Fibroblast of gingiva (primary cell): ENCODE data around the gene PLCXD3.

Experiments used
- DNase-seq: peaks from one replicate; pipeline ENCODE4 v3.0.0-alpha.2; 2011; ENCODE audit warnings: low read depth

Gene PLCXD3, protein sequence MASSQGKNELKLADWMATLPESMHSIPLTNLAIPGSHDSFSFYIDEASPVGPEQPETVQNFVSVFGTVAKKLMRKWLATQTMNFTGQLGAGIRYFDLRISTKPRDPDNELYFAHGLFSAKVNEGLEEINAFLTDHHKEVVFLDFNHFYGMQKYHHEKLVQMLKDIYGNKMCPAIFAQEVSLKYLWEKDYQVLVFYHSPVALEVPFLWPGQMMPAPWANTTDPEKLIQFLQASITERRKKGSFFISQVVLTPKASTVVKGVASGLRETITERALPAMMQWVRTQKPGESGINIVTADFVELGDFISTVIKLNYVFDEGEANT

DNA sequence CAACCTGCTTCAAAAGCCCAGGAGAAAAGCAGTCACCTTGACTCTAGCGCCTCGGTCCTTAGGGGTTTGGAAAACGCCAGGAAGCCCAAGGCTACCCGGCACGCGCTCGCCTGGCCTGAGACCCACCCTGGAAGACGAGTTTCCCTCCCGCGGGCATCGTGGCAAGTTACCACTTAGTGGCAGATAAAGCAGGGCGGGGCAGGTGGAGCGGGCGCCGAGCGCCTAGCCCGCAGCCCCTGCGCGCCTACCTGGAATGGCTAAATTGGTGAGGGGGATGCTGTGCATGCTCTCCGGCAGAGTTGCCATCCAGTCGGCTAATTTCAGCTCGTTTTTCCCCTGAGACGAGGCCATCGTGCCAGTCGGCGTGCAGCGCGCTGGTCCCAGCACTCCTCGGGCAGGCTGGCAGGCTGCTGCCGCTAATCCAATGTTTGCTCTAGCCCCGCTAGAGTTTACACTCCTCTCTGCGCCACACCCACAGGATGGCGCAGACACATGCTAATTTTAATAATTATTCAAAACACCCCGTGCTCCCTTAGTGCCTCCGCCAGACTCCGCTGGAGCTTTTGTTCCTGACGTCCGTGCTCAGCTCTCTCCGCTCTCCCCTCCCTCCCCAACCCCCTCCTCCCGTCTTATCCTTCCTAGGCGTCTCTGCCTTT is at the start of gene PLCXD3:
Gene PLCXD3 (minus strand): TSS at position 426 of the 656 bp plus-strand sequence. CDS start 75 bp downstream, at position 351.
- DNase-seq, result no peak

DNA sequence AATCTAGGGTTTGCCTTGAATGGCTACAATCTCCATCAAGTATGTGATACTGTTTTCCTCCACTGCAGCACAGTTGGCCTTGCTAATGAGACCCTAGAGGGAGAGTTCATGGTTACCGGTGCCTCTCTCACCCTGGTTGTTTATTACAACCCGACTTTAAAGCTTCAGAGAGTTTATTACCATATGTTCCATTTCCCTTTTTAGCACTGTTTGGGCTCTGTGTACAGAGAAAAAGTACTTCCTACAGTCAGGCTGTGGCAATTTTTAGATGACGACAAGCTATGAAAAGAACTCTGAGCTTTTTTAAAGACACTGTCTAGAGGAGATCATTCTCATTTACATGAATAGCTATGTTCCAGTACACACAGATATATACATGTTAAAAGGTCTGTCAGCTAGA is 48.8 kb upstream of the PLCXD3 start:
- DNase-seq, result no peak

DNA sequence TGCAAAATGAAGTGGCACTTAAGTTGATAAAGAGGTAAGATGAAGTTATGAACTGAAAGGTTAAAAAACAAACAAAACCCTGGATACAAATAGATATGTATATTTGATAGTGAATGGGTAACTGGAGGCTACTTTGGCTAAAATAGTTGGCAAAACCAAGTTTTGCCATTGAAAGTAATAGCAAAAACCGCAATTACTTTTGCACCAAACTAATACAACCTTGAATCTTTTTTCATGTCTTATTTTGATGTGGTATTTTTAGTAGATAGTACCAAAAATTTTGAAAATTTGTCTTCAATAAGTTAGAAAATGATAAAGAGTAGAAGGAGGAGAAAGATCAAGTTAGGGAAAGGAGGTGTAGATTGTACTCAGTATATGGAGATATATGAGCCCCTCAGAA is 47.9 kb upstream of the PLCXD3 start:
- no peak for DNase-seq

DNA sequence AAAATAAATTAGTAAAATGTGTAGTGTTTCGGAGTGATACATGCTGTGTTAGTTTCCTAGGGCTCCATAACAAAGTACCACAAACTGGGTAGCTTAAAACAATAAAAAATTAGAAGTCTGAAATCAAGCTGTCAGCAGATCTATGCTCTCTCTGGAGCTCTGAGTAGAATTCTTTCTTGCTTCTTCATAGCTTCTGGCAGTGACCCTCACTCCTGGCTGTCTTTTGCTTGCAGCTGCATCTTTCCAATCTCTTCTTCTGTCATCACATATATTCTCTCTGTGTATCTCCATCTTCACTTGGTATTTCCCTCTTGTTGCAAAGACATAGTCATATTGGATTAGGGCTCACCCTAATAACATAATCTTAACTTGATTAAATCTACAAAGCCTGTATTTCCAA is 37.6 kb upstream of the PLCXD3 start:
- DNase-seq, result no peak

DNA sequence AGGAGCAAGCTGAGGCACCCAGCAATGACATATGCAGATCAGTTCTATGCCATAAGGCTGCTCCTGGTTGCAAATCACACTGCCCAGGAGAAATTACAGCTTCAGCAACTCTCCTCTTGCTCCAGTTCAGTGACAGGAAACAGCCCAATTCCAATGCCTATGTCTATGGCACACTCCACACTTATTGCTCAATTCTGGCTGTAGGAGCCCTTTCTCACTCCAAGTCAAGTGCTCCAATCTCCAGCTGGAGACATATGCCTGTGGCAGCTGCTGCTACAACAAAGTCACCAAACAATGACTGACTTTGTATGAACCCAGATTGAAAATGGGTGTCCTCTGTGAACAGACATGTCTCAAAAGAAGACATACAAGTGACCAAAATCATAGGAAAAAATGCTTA is 31.8 kb upstream of the PLCXD3 start:
- DNase-seq, result no peak

DNA sequence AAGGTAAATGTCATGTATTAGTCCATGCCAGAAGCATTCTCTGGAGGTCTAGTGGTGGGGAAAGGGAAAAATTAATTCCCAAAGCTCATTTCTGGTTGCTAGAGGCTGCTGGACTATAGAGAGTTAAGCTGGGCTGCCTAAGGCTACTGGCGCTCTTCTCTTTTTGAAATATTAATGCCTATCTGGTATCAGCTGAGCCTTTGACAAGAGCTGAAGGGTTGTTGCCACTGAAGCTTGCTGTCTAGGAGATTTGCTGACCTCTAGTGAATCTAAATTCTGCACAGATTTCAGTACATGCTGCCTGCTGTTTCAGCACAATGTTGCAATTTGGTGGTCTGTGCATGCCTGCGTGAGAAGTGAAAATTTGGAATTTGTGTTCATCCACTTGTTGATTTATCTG is 29.1 kb upstream of the PLCXD3 start:
- no peak for DNase-seq

DNA sequence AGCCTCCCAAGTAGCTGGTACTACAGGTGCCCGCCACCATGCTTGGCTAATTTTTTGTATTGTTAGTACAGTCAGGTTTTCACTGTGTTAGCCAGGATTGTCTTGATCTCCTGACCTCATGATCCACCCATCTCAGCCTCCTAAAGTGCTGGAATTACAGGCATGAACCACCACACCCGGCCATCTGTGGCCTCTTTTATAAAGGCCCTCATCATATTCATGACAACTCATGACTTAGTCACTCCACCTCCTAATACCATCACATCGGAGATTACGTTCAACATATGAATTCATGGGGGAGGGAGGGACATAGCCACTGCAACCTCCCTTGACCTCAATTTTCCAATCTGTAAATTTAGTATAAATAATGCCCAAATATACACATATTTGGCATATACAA is 27.2 kb upstream of the PLCXD3 start:
- no peak for DNase-seq

DNA sequence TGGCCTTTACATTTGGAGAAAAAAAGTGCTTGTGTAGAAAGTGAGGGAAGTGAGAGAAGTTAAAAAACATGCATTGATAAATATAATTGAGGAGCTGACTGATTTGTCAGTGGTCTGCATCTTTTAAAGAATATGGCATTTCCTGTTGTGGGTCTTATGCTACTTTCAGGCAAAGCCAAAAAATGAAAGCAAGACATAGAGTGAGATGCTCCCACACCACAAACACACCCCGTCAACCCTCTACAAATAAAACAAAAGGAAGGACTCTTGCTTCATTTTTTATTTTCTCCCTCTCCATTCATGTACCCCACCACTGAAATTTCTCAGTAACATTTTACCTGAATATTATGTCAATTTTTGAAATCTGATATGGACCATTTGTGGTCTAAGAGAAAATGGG is 22.1 kb upstream of the PLCXD3 start:
- DNase-seq, result no peak

DNA sequence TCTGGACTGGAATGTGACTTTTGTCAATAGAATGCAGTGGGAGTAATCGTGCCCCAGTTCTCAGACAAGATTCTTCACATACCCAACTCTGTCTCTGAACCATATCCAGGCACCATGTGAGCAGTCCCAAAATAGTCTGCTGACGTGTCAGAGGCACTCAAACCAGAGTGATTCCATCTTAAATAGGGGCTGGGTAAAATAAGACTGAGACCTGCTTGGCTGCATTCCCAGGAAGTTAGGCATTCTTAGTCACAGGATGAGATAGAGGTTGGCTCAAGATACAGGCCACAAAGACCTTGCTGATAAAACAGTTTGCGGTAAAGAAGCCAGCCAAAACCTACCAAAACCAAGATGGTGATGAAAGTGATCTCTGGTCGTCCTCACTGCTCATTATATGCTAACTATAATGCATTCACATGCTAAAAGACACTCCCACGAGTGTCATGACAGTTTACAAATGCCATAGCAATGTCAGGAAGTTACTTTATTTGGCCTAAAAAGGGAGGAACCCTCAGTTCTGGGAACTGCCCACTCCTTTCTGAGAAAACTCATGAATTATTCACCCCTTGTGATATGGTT is 16.9 kb upstream of the PLCXD3 start:
- DNase-seq, result peak; percentile 72

DNA sequence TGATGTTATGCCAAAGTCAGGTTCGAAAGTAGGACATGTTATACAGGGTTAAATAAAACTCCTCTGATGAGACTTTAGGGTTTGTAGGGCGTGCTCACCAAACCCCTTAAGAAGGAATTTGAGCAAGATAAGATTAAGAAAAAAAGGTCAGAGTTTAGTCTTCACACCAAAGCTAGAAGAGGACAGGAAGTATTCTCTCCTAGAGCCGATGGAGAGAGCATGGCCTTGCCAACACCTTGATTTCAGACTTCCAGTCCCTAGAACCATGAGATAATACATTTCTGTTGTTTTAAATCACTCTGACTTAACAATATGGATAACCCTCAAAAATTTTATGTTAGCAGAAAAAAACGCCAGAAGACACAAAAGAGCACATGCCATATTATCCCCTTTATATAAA is 16.3 kb upstream of the PLCXD3 start:
- no peak for DNase-seq

DNA sequence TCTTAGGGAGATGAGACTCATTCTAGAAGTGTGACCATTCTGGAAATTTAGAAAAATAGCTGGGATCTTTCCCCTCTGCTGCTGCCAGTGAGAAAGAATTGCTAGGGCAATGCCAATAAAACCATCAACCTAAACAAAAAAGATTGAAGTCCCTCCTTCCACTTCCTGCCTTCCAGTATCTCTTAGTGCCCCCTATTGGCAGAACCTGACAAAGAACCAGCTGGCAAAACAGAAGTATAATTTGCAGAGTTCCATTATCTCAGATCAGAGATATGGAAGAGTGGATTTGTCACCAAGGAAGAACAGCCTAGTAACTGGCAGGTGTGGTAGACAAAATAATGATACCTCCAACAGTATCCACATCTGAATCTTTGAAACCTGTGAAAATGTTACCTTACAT is 13.8 kb upstream of the PLCXD3 start:
- DNase-seq, result no peak

DNA sequence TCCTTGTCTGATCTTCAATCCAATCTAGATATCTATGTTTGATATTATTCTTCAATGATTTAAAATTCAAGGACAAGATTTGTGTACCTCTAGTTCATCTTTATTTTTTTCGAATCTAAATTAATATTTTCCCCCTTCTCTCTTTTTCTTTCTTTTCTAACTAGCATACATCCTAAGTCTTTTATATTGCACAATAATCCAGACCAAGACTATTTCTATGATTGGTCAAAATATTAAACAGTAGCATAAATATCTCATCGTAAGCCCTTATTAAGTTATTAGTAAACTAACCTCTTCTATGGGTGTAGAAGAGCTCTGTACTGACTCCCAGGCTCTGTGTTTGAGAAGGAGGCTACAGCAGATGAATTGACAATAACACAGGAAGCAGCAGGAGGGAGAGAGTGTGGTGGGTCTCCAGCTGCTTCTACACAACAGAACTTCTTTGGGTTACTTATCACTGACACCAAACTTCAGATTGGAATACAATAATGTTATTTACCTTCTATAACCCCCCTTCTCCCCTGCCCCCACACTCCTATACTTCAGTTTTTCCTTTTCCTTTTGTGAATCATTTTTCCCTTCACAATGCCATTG is 11.9 kb upstream of the PLCXD3 start:
- no peak for DNase-seq

DNA sequence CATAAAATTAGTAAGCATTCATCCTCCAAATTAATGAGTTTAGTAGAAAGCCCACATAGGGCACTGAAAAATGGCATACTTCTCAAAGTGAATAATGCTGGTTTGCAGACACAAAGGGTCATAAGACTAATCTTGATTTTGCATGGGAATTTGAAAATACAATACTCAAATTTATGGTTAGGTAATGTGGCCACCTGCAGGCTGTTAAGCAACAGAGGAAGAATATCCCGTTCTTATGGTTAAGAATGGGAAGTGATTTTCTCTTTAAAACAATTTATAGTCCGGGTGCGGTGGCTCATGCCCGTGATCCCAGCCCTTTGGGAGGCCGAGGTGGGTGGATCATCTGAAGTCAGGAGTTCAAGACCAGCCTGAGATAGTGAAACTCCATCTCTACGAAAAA is 9.4 kb upstream of the PLCXD3 start:
- no peak for DNase-seq

DNA sequence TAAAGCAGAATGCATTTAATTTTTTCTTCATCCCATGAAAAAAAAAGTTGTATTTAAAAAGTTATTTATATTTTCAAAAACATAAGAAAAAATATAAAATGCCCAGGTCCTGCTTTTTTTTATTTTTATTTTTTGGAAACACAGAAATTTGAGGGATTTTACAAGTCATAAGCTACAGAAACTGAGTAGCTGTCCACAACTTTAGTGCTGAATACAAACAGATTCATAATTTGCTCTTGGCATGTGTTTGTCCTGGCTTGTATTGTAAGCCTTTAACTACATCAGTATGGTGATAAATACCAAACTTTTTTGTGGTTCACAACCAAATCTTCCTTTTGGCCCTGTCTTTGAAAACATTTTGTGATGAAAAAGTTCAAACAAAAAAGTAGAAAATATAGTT is 7.5 kb upstream of the PLCXD3 start:
- DNase-seq, result no peak

DNA sequence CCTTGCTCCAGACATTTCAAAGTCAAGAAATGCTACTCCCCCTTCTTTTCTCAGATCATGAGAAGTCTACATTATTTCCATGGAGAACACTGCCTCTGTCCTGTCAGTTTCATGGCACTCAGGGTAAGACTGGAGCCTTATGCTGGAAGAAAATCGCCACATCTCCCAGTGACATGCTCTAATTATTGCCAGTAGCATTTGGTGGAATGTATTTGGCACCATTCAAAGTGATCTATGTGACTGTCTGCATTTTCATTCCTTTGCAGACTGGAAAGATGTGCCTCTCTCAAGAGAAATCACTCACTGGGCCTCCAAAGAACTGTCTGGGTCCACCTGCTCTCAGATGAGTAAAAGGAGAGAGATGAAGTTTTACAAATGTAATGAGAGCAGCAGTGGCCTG is 840 bp upstream of the PLCXD3 start:
- DNase-seq, result no peak

DNA sequence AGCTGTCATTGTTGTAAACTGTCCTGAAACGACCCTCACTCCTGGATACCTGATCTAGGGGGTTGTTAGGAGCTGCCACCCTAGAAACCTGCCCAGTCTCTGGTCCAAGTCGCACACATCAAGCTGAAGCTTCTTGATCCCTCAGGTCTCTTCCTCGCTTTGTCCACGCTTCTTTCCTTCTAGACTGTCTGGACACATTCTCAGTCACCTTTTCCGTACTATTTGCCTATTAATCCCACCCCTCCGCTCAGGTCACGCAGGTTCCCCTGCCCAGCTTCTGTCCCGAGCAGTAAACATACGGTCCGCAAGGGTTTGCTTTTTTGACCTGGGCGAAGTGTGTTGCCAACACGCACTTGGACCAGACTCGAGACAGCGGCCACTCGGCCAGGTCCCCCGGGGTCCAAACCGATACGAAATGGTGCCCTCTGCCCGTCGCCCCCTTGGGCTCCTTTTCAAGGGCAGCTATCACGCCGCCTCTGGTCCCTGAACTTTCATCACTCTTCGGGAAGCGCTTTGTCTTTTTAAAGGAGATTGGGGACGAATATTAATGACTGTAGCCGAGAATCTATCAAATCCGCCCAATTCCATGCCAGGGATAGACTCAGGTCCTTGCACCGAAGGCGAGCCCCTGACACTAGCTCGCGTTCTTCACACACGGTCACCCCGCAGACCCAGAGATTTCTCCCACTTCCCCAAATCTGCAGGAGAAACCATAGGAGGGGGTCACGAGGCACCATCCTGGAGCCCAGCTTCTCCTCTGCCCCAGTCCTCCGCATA is 814 bp downstream of the PLCXD3 start:
- no peak for DNase-seq

DNA sequence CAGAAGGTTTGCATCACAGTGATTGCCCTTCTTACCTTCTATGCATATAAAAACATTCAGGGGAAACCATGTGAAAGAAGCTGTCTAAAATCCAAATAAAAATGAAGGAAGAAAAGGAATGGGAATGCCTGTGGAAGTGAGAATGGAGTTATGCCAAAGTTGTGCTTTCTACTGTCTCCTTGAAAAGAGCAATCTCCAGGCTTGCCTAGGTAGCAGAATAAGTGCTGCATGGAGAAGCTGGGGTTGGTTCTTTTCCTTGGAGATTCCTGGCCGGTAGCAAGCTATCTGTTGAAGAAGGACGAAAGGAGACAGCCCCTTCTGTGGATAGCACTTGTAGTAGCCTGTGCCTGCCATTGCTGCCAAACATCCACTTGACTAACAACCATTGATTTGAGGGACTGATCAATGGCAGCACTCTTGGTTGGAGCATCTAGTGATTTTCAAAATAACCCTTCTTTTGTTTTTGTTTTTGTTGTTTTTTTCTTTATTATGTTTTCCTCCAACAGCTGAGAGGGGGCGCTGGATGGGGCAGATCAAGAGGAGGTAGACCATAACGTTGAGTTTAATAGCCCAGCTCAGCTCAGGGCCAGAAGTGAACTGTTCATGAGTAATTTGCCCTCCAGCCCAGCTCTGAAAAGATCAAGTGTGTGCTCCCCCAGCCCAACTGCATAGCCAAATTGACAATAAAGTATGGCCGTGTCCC is 1.6 kb downstream of the PLCXD3 start:
- no peak for DNase-seq

DNA sequence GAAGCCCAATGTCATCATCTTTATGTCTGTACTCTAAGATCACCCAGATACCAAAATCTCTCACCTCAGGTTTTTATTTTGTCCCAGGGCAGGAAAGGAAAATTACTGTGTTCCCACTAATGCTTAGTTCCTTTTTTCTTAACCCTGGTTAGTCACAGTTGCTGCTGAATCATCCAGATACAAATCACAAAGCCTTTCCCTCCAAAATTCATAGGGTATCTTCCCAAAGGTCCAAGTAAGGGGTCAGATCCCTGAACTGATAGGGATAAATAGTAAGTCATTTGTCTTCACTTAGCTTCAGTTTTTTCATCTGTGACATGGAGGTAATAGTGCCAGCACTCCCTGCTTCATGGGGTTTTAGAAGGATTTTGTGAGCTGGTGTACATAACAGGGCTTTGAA is 2.2 kb downstream of the PLCXD3 start:
- no peak for DNase-seq

DNA sequence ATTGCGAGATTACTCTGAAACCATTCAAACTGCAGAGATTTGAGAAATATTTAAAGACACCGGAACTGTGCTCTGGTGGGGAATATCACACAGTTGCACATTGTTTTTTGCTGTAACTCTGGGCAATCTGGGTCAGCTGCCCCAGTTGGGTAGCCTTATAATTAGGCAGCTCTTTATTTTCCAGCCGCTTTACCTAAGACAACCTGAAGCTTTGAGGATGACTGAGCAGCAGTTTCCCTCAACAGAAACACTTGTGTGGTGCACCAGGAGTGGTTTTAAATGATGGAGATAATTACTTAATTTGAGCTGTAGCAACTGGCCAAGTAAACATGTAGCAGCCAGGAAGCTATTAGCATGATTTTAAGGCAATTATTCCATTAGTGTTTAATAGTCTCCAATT is 2.9 kb downstream of the PLCXD3 start:
- no peak for DNase-seq

DNA sequence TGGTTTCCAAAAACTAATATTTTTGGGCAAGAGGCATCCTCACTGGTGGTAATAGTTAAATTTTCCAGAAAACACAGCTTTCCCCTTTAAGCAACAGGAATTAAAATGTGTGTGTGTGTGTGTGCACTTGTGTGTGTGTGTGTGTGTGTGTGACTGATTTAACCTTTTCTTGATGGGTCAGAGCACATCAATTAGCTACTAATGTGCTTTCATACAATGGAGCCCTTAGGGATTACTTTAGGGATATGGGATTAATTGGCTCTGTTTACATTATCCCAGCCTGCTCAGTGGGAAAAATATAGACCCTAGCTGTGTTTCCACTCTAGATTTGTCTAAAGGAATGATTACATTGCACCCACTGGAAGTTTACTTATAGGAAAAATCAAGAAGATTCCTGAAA is 6.5 kb downstream of the PLCXD3 start:
- DNase-seq, result no peak

DNA sequence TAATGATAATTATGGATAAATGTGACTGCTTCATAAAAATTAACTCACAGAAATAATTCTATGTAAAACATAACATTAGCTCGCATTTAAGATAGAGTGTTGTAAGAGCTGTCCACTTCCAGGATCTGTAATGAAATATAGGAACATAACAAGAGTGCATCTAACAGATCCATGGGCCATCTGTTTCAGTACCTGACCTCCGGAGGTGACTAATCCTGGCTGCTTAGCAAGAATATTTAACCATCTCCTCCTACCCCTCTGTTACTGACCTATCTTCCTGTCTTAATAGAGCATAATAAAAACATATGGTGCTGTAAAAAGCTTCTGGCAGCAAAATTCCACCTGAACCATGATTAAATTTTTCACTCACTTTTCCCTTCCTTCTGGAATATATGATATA is 7.1 kb downstream of the PLCXD3 start:
- DNase-seq, result no peak
